ENCODE results near the gene KRT16.

The KRT16 gene

GRCh38 chr17:41639492-41640473 is 27.2 kb upstream of the KRT16 start:
- H3K9me2 ChIP-seq (replicated peaks; ENCODE audit: control insufficient read depth, low read length) = no peaks in the 10 kb centered on the region
- no peaks in the 10 kb centered on the region for H3K79me2 ChIP-seq (ENCODE audit: control insufficient read depth, low read length)

GRCh38 chr17:41638941-41639340 is 26.4 kb upstream of the KRT16 start:
- H3K27me3 ChIP-seq (ENCODE audit: control insufficient read depth, low read length) = no peaks in the 10 kb centered on the region
- no peaks in the 10 kb centered on the region for H3K4me1 ChIP-seq (ENCODE audit: control insufficient read depth, low read length)
- no peaks in the 10 kb centered on the region for H3K9me3 ChIP-seq (ENCODE audit: control insufficient read depth, insufficient read depth, low read length)
- H3F3A ChIP-seq (ENCODE audit: control insufficient read depth, insufficient read depth) = no peaks in the 10 kb centered on the region
- H3K79me2 ChIP-seq (ENCODE audit: control insufficient read depth, low read length) = no peaks in the 10 kb centered on the region
- no peaks in the 10 kb centered on the region for H3K9me2 ChIP-seq (replicated peaks; ENCODE audit: control insufficient read depth, low read length)
- TF ChIP-seq, protein P1, sequence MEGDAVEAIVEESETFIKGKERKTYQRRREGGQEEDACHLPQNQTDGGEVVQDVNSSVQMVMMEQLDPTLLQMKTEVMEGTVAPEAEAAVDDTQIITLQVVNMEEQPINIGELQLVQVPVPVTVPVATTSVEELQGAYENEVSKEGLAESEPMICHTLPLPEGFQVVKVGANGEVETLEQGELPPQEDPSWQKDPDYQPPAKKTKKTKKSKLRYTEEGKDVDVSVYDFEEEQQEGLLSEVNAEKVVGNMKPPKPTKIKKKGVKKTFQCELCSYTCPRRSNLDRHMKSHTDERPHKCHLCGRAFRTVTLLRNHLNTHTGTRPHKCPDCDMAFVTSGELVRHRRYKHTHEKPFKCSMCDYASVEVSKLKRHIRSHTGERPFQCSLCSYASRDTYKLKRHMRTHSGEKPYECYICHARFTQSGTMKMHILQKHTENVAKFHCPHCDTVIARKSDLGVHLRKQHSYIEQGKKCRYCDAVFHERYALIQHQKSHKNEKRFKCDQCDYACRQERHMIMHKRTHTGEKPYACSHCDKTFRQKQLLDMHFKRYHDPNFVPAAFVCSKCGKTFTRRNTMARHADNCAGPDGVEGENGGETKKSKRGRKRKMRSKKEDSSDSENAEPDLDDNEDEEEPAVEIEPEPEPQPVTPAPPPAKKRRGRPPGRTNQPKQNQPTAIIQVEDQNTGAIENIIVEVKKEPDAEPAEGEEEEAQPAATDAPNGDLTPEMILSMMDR (IDR thresholded peaks at IDR 0.05; ENCODE audit: low read depth, low read length, poor library complexity, severe bottlenecking) = no peak
- no peak for TF ChIP-seq EZH2phosphoT487 (IDR thresholded peaks at IDR 0.05; ENCODE audit: borderline replicate concordance, low read length)
- no peaks in the 10 kb centered on the region for H4K20me1 ChIP-seq (ENCODE audit: control insufficient read depth, insufficient read depth, low read depth, low read length)
- H3K27ac ChIP-seq (ENCODE audit: low read depth, low read length) = no peak overlapping the region
- no peaks in the 10 kb centered on the region for H3K36me3 ChIP-seq (ENCODE audit: control insufficient read depth, low read length)
- H3K4me3 ChIP-seq (ENCODE audit: low read length) = no peak overlapping the region
- H3K4me2 ChIP-seq (ENCODE audit: low read length) = no peak overlapping the region

More at GRCh38 chr17:41639492-41640473, 27.2 kb upstream of the KRT16 start:
- H3F3A ChIP-seq (ENCODE audit: control insufficient read depth, insufficient read depth) = no peaks in the 10 kb centered on the region
- TF ChIP-seq, protein P1 (IDR thresholded peaks at IDR 0.05; ENCODE audit: low read depth, low read length, poor library complexity, severe bottlenecking) = no peak
- TF ChIP-seq EZH2phosphoT487 (IDR thresholded peaks at IDR 0.05; ENCODE audit: borderline replicate concordance, low read length) = no peak
- H3K27me3 ChIP-seq (ENCODE audit: control insufficient read depth, low read length) = no peaks in the 10 kb centered on the region
- H3K9me3 ChIP-seq (ENCODE audit: control insufficient read depth, insufficient read depth, low read length) = no peaks in the 10 kb centered on the region
- H3K4me1 ChIP-seq (ENCODE audit: control insufficient read depth, low read length) = no peaks in the 10 kb centered on the region
- H3K36me3 ChIP-seq (ENCODE audit: control insufficient read depth, low read length) = no peaks in the 10 kb centered on the region
- H3K4me3 ChIP-seq (ENCODE audit: low read length) = no peak overlapping the region
- no peak overlapping the region for H3K4me2 ChIP-seq (ENCODE audit: low read length)
- H3K27ac ChIP-seq (ENCODE audit: low read depth, low read length) = no peak overlapping the region
- no peaks in the 10 kb centered on the region for H4K20me1 ChIP-seq (ENCODE audit: control insufficient read depth, insufficient read depth, low read depth, low read length)

- Histone ChIP-seq H3K4me2 (ENCODE audit: low read length) (no peak overlapping the region), H3K36me3 (ENCODE audit: control insufficient read depth, low read length) (no peaks in the 10 kb centered on the region), H3K27ac (ENCODE audit: low read depth, low read length) (no peak overlapping the region), H3K9me2 (replicated peaks; ENCODE audit: control insufficient read depth, low read length) (no peaks in the 10 kb centered on the region), H3K4me1 (ENCODE audit: control insufficient read depth, low read length) (no peaks in the 10 kb centered on the region), H3K9me3 (ENCODE audit: control insufficient read depth, insufficient read depth, low read length) (no peaks in the 10 kb centered on the region), H3K27me3 (ENCODE audit: control insufficient read depth, low read length) (no peaks in the 10 kb centered on the region), H3F3A (ENCODE audit: control insufficient read depth, insufficient read depth) (no peaks in the 10 kb centered on the region), H3K4me3 (ENCODE audit: low read length) (no peak overlapping the region), H4K20me1 (ENCODE audit: control insufficient read depth, insufficient read depth, low read depth, low read length) (no peaks in the 10 kb centered on the region), H3K79me2 (ENCODE audit: control insufficient read depth, low read length) (no peaks in the 10 kb centered on the region)
- no peak for TF ChIP-seq EZH2phosphoT487 (IDR thresholded peaks at IDR 0.05; ENCODE audit: borderline replicate concordance, low read length)
- TF ChIP-seq, protein P1 (IDR thresholded peaks at IDR 0.05; ENCODE audit: low read depth, low read length, poor library complexity, severe bottlenecking) = no peak
These were observed 25.6 kb upstream of the KRT16 start for GRCh38 chr17:41638194-41638593.

Data from DOHH2 (cell line).